Esophagus squamous epithelium (tissue), 5 donors: Measurements from ENCODE around the gene PHF2. TPM values are rescaled to one million over a fixed set of nuclear protein-coding genes. Genes with fewer than 3 reads are reported as not detected.

ENCODE experiments used
- DNase-seq: peaks from one replicate; lab custom pipeline; 2025; lab: John Stamatoyannopoulos, UW
- H3K27ac ChIP-seq, 4 donors: fragments of 200-600 bp; sonication (generic); one replicate each; pipeline ENCODE4 v1.5.1; 2016 to 2019; ENCODE audit warnings: mild to moderate bottlenecking in 1 of 4
- H3K27me3 ChIP-seq, 4 donors: fragments of 200-600 bp; sonication (generic); 1 replicate in 3 of 4; 2 replicates in 1 of 4; pipeline versions ENCODE4 v1.5.1 to v1.6.0; 2017 to 2021; ENCODE audit warnings: antibody characterized with exemption in 1 of 4
- H3K36me3 ChIP-seq, 3 donors: fragments of 200-600 bp; sonication (generic); one replicate each; pipeline ENCODE4 v1.5.1; 2016 to 2019
- H3K4me1 ChIP-seq, 3 donors: fragments of 200-600 bp; sonication (generic); one replicate each; pipeline ENCODE4 v1.5.1; 2017 to 2019
- H3K4me3 ChIP-seq, 4 donors: fragments of 200-600 bp; sonication (generic); 1 replicate in 3 of 4; 2 replicates in 1 of 4; pipeline ENCODE4 v1.5.1; 2016 to 2019; ENCODE audit warnings: mild to moderate bottlenecking in 2 of 4, moderate library complexity in 1 of 4
- H3K9me3 ChIP-seq, 3 donors: fragments of 200-600 bp; sonication (generic); one replicate each; pipeline ENCODE4 v1.5.1; 2016 to 2019
- CTCF ChIP-seq, 6 experiments: fragments of 450-650 bp in 4 of 6; fragments of 200-600 bp in 2 of 6; sonication (generic) in 2 of 6; IDR thresholded peaks; one replicate each; pipeline ENCODE4 v1.5.1; 2016 to 2019; ENCODE audit warnings: antibody characterized with exemption in 6 of 6, mild to moderate bottlenecking in 4 of 6, moderate library complexity in 4 of 6
- POLR2A ChIP-seq, 4 donors: fragments of 450-650 bp; IDR thresholded peaks; one replicate each; pipeline ENCODE4 v1.6.1; 2017; ENCODE audit warnings: antibody characterized with exemption in 4 of 4, mild to moderate bottlenecking in 4 of 4, moderate library complexity in 3 of 4
- WGBS, 2 donors: methylation state at CpG; one replicate each; pipeline ENCODE4 v1.1.5; 2018; 5-methylcytosine and 5-hydroxymethylcytosine counted together
- intact Hi-C: fragments of 100-400 bp; cut with DNase I; formaldehyde crosslinking; loops from one replicate; pipeline ENCODE4 v1.15.0; 2022
- total RNA-seq, 4 donors: library from RNA; depleted of rRNA; stranded (reverse); fragments of >200 nt; gene quantifications; one replicate each; pipeline ENCODE4 v1.1.0, GENCODE V29; 2016
- donor health status: DM: yes; HTN: yes; CAD: no.

The PHF2 gene
- total RNA-seq, 4 donors from 2014 or later: 13.3 to 22.6 (median 17.5) TPM

- no peak for DNase-seq
- intact Hi-C loops: no loop called here
- Histone ChIP-seq H3K9me3 (no peaks in the 10 kb centered on the region), H3K4me1 (peaks cover 11 to 24% (median 13%) of the 10 kb centered on the region in 3 donors), H3K4me3 (no peak overlapping the region), H3K27me3 (no peaks in the 10 kb centered on the region), H3K27ac (no peak overlapping the region), H3K36me3 (no peaks in the 10 kb centered on the region)
- TF ChIP-seq POLR2A (IDR thresholded peaks at IDR 0.05) (no peak), CTCF (IDR thresholded peaks at IDR 0.05) (no peak)
- WGBS, 2 donors: 91 to 95% methylated on average over 7 to 8 of the region's 8 CpGs
These were observed 3.5 kb upstream of the PHF2 start for GRCh38 chr9:93572636-93573515.

- WGBS, 2 donors: 91 to 92% methylated on average over 3 of the region's 3 CpGs
- intact Hi-C loops: no loop called here
These were observed 2.9 kb upstream of the PHF2 start for GRCh38 chr9:93573516-93573828.

GRCh38 chr9:93574091-93574899, 2.1 kb upstream of the PHF2 start:
- no peak overlapping the region for H3K4me3 ChIP-seq
- no peak for DNase-seq
- no peak for TF ChIP-seq CTCF (IDR thresholded peaks at IDR 0.05)
- no peak for TF ChIP-seq POLR2A (IDR thresholded peaks at IDR 0.05)
- 79 to 82% methylated on average over 4 to 8 of the region's 9 CpGs for WGBS, 2 donors
- no peak overlapping the region for H3K27ac ChIP-seq
- H3K4me1 ChIP-seq: peaks cover 25 to 38% (median 26%) of the 10 kb centered on the region in 3 donors
- no peaks in the 10 kb centered on the region for H3K27me3 ChIP-seq
- H3K9me3 ChIP-seq: no peaks in the 10 kb centered on the region
- H3K36me3 ChIP-seq: no peaks in the 10 kb centered on the region
- intact Hi-C loops: no loop called here

More at GRCh38 chr9:93573516-93573828, 2.9 kb upstream of the PHF2 start:
- H3K27me3 ChIP-seq: no peaks in the 10 kb centered on the region
- DNase-seq: no peak
- H3K4me3 ChIP-seq: no peak overlapping the region
- no peaks in the 10 kb centered on the region for H3K36me3 ChIP-seq
- H3K27ac ChIP-seq: no peak overlapping the region
- TF ChIP-seq CTCF (IDR thresholded peaks at IDR 0.05): no peak
- TF ChIP-seq POLR2A (IDR thresholded peaks at IDR 0.05): no peak
- H3K4me1 ChIP-seq: peaks cover 17 to 29% (median 19%) of the 10 kb centered on the region in 3 donors
- H3K9me3 ChIP-seq: no peaks in the 10 kb centered on the region

GRCh38 chr9:93574900-93575795, 1.2 kb upstream of the PHF2 start:
- WGBS, 2 donors: 41 to 51% methylated on average over 7 to 11 of the region's 30 CpGs
- intact Hi-C loops: no loop called here
- Histone ChIP-seq H3K9me3 (no peaks in the 10 kb centered on the region), H3K4me3 (peak overlapping the region; percentile 52 to 93 (median 90)), H3K36me3 (no peaks in the 10 kb centered on the region), H3K27me3 (no peaks in the 10 kb centered on the region), H3K27ac (peak overlapping the region; percentile 94 to 95 (median 95)), H3K4me1 (peaks cover 29 to 46% (median 32%) of the 10 kb centered on the region in 3 donors)
- TF ChIP-seq CTCF (IDR thresholded peaks at IDR 0.05) (no peak), POLR2A (IDR thresholded peaks at IDR 0.05) (no peak)
- DNase-seq: no peak
